Spinal cord (tissue), 10 donors: ENCODE data around the gene C4orf50. TPM values are rescaled to one million over a fixed set of nuclear protein-coding genes. Genes with fewer than 3 reads are reported as not detected.

Experiments used
- DNase-seq, 6 donors: peaks; one replicate each; pipeline versions ENCODE4 v3.0.0 to v3.0.0-alpha.2; 2013 to 2015; ENCODE audit warnings: low spot score in 6 of 6, low read depth in 4 of 6
- H3K27ac ChIP-seq: one replicate; pipeline ENCODE4 v1.5.1; 2013; ENCODE audit warnings: low read depth, low read length, control low read depth
- H3K27me3 ChIP-seq: one replicate; pipeline ENCODE4 v1.6.1; 2013; ENCODE audit warnings: low read length; ENCODE audit not compliant: control insufficient read depth, insufficient read depth
- H3K36me3 ChIP-seq: one replicate; pipeline ENCODE4 v1.6.1; 2013; ENCODE audit warnings: low read length; ENCODE audit not compliant: control insufficient read depth, insufficient read depth
- H3K4me1 ChIP-seq: one replicate; pipeline ENCODE4 v1.6.1; 2013; ENCODE audit warnings: low read length; ENCODE audit not compliant: control insufficient read depth, insufficient read depth
- H3K4me3 ChIP-seq: one replicate; pipeline ENCODE4 v1.5.1; 2013; ENCODE audit warnings: low read depth, low read length, control low read depth
- H3K9me3 ChIP-seq: one replicate; pipeline ENCODE4 v1.6.1; 2013; ENCODE audit warnings: low read length; ENCODE audit not compliant: control insufficient read depth, insufficient read depth
- WGBS: methylation state at CpG from one replicate; pipeline ENCODE4 v1.1.5; 2013; ENCODE audit warnings: missing lambda C conversion rate; ENCODE audit not compliant: insufficient coverage; 5-methylcytosine and 5-hydroxymethylcytosine counted together
- polyA plus RNA-seq, 2 donors: library from polyadenylated mRNA; unstranded; fragments of 120-200 nt; gene quantifications; one replicate each; pipeline ENCODE4 v1.2.1, GENCODE V29; 2013; ENCODE audit not compliant: insufficient read length in 2 of 2
- total RNA-seq, 2 donors: library from RNA; depleted of rRNA in 1 of 2; stranded (reverse); fragments of 120-200 nt in 1 of 2; fragments of >200 nt in 1 of 2; gene quantifications; one replicate each; pipeline versions ENCODE4 v1.2.3 to v1.2.4, GENCODE V29; 2013 to 2014
- donor health status: healthy.

Gene C4orf50
- total and polyA plus RNA-seq, 4 donors = 1.9 to 6.4 (median 2.7) TPM

GRCh38 chr4:6032249-6033244 is 14.3 kb upstream of the C4orf50 start:
- peaks cover 9% of the 10 kb centered on the region for H3K4me1 ChIP-seq
- no peaks in the 10 kb centered on the region for H3K27me3 ChIP-seq
- 63% methylated on average over 10 of the region's 11 CpGs for WGBS
- no peak overlapping the region for H3K27ac ChIP-seq
- peaks cover 17% of the 10 kb centered on the region for H3K36me3 ChIP-seq
- DNase-seq = peak in 5 of 6 donors; percentile 21 to 82 (median 31)
- no peaks in the 10 kb centered on the region for H3K9me3 ChIP-seq
- no peak overlapping the region for H3K4me3 ChIP-seq

GRCh38 chr4:6031846-6032245 is 13.6 kb upstream of the C4orf50 start:
- peaks cover 17% of the 10 kb centered on the region for H3K36me3 ChIP-seq
- peaks cover 9% of the 10 kb centered on the region for H3K4me1 ChIP-seq
- DNase-seq = no peak
- no peak overlapping the region for H3K4me3 ChIP-seq
- 76% methylated on average over 2 of the region's 5 CpGs for WGBS
- no peak overlapping the region for H3K27ac ChIP-seq
- H3K9me3 ChIP-seq = no peaks in the 10 kb centered on the region
- no peaks in the 10 kb centered on the region for H3K27me3 ChIP-seq

- no peaks in the 10 kb centered on the region for H3K27me3 ChIP-seq
- H3K4me1 ChIP-seq = peaks cover 9% of the 10 kb centered on the region
- no peaks in the 10 kb centered on the region for H3K9me3 ChIP-seq
- H3K4me3 ChIP-seq = no peak overlapping the region
- peaks cover 14% of the 10 kb centered on the region for H3K36me3 ChIP-seq
- 76% methylated on average over 7 of the region's 7 CpGs for WGBS
- no peak overlapping the region for H3K27ac ChIP-seq
- no peak for DNase-seq
Observed at GRCh38 chr4:6030679-6031078, 12.4 kb upstream of the C4orf50 start.

- H3K27ac ChIP-seq = no peak overlapping the region
- H3K4me1 ChIP-seq = peaks cover 9% of the 10 kb centered on the region
- no peak overlapping the region for H3K4me3 ChIP-seq
- 68% methylated on average over 6 of the region's 6 CpGs for WGBS
- peaks cover 13% of the 10 kb centered on the region for H3K36me3 ChIP-seq
- no peaks in the 10 kb centered on the region for H3K9me3 ChIP-seq
- DNase-seq = no peak
- H3K27me3 ChIP-seq = no peaks in the 10 kb centered on the region
Observed at GRCh38 chr4:6029254-6029653, 11.0 kb upstream of the C4orf50 start.

GRCh38 chr4:6028168-6028567 is 9.9 kb upstream of the C4orf50 start:
- WGBS = 79% methylated on average over 10 of the region's 10 CpGs
- Histone ChIP-seq H3K9me3 (no peaks in the 10 kb centered on the region), H3K27ac (no peak overlapping the region), H3K27me3 (no peaks in the 10 kb centered on the region), H3K4me3 (no peak overlapping the region), H3K36me3 (peaks cover 18% of the 10 kb centered on the region), H3K4me1 (peaks cover 9% of the 10 kb centered on the region)
- no peak for DNase-seq

- WGBS = 71% methylated on average over 6 of the region's 9 CpGs
- H3K4me1 ChIP-seq = peaks cover 1% of the 10 kb centered on the region
- no peak overlapping the region for H3K27ac ChIP-seq
- H3K36me3 ChIP-seq = peaks cover 25% of the 10 kb centered on the region
- H3K27me3 ChIP-seq = no peaks in the 10 kb centered on the region
- H3K9me3 ChIP-seq = no peaks in the 10 kb centered on the region
- DNase-seq = no peak
- no peak overlapping the region for H3K4me3 ChIP-seq
Observed at GRCh38 chr4:6027392-6027791, 9.2 kb upstream of the C4orf50 start.

GRCh38 chr4:6024313-6024960 is 6.2 kb upstream of the C4orf50 start:
- no peak for DNase-seq
- Histone ChIP-seq H3K27me3 (no peaks in the 10 kb centered on the region), H3K4me1 (peaks cover 5% of the 10 kb centered on the region), H3K27ac (no peak overlapping the region), H3K36me3 (peaks cover 18% of the 10 kb centered on the region), H3K4me3 (no peak overlapping the region), H3K9me3 (no peaks in the 10 kb centered on the region)
- 52% methylated on average over 16 of the region's 20 CpGs for WGBS

GRCh38 chr4:6023731-6024130 is 5.5 kb upstream of the C4orf50 start:
- H3K4me3 ChIP-seq = no peak overlapping the region
- no peaks in the 10 kb centered on the region for H3K27me3 ChIP-seq
- DNase-seq = no peak
- no peak overlapping the region for H3K27ac ChIP-seq
- WGBS = 85% methylated on average over 10 of the region's 10 CpGs
- no peaks in the 10 kb centered on the region for H3K9me3 ChIP-seq
- peaks cover 9% of the 10 kb centered on the region for H3K4me1 ChIP-seq
- peaks cover 18% of the 10 kb centered on the region for H3K36me3 ChIP-seq

GRCh38 chr4:6022607-6023288 is 4.5 kb upstream of the C4orf50 start:
- no peak for DNase-seq
- H3K27ac ChIP-seq = no peak overlapping the region
- no peak overlapping the region for H3K4me3 ChIP-seq
- WGBS = 84% methylated on average over 30 of the region's 30 CpGs
- H3K9me3 ChIP-seq = no peaks in the 10 kb centered on the region
- H3K36me3 ChIP-seq = peaks cover 15% of the 10 kb centered on the region
- H3K4me1 ChIP-seq = peaks cover 9% of the 10 kb centered on the region
- no peaks in the 10 kb centered on the region for H3K27me3 ChIP-seq
